Spleen (tissue), 11 donors: ENCODE results near the gene SLC1A2. TPM values are rescaled to one million over a fixed set of nuclear protein-coding genes. Genes with fewer than 3 reads are reported as not detected.

Experiments
- DNase-seq: peaks from one replicate; pipeline ENCODE4 v3.0.0-alpha.2; 2020
- H3K27ac ChIP-seq, 8 donors: fragments of 200-600 bp; sonication (generic) in 7 of 8; 1 replicate in 4 of 8; 2 replicates in 4 of 8; pipeline versions ENCODE4 v1.5.0 to v1.8.0; 2016 to 2021; ENCODE audit warnings: inconsistent platforms in 4 of 8, mild to moderate bottlenecking in 4 of 8, moderate library complexity in 1 of 8
- H3K27me3 ChIP-seq, 7 donors: fragments of 200-600 bp; sonication (generic) in 6 of 7; replicated peaks in 1 of 7; 1 replicate in 4 of 7; 2 replicates in 3 of 7; pipeline versions ENCODE4 v1.5.0 to v1.8.0; 2016 to 2021; ENCODE audit warnings: inconsistent platforms in 3 of 7, mild to moderate bottlenecking in 1 of 7
- H3K36me3 ChIP-seq, 6 donors: fragments of 200-600 bp; sonication (generic) in 5 of 6; 1 replicate in 4 of 6; 2 replicates in 2 of 6; pipeline versions ENCODE4 v1.5.0 to v1.8.0; 2016 to 2021; ENCODE audit warnings: inconsistent platforms in 2 of 6
- H3K4me1 ChIP-seq, 6 donors: fragments of 200-600 bp; sonication (generic) in 5 of 6; 1 replicate in 3 of 6; 2 replicates in 3 of 6; pipeline versions ENCODE4 v1.5.0 to v1.8.0; 2016 to 2021; ENCODE audit warnings: inconsistent platforms in 3 of 6
- H3K4me3 ChIP-seq, 8 donors: fragments of 200-600 bp; sonication (generic) in 7 of 8; 1 replicate in 4 of 8; 2 replicates in 4 of 8; pipeline versions ENCODE4 v1.5.0 to v1.8.0; 2016 to 2021; ENCODE audit warnings: inconsistent platforms in 4 of 8, mild to moderate bottlenecking in 4 of 8, moderate library complexity in 2 of 8
- H3K9me3 ChIP-seq, 8 donors: fragments of 200-600 bp; sonication (generic) in 7 of 8; 1 replicate in 4 of 8; 2 replicates in 4 of 8; pipeline versions ENCODE4 v1.5.0 to v1.8.0; 2016 to 2021; ENCODE audit warnings: inconsistent platforms in 4 of 8
- CTCF ChIP-seq, 11 experiments: fragments of 200-600 bp in 7 of 11; fragments of 450-650 bp in 4 of 11; sonication (generic) in 4 of 11; IDR thresholded peaks in 8 of 11; conservative IDR thresholded peaks in 3 of 11; 1 replicate in 7 of 11; 2 replicates in 4 of 11; pipeline versions ENCODE4 v1.4.0 to v1.8.0; 2016 to 2021; ENCODE audit warnings: antibody characterized with exemption in 11 of 11, inconsistent platforms in 4 of 11, mild to moderate bottlenecking in 1 of 11
- POLR2A ChIP-seq, 3 donors: fragments of 450-650 bp; IDR thresholded peaks; one replicate each; pipeline ENCODE4 v1.5.1; 2017; ENCODE audit warnings: antibody characterized with exemption in 3 of 3, mild to moderate bottlenecking in 1 of 3
- POLR2AphosphoS5 ChIP-seq, 3 donors: sonication (generic); formaldehyde crosslinking; IDR thresholded peaks; one replicate each; pipeline ENCODE4 v1.5.1; 2017; ENCODE audit warnings: antibody characterized with exemption in 3 of 3
- WGBS, 5 donors: extraction: QIAGEN DNeasy Blood & Tissue Kit in 3 of 5; methylation state at CpG; one replicate each; pipeline versions ENCODE4 v1.1.5 to v1.1.7; 2013 to 2018; 5-methylcytosine and 5-hydroxymethylcytosine counted together
- intact Hi-C: fragments of 100-400 bp; cut with DNase I; formaldehyde crosslinking; loops from one replicate; pipeline ENCODE4 v1.15.0; 2023; ENCODE audit warnings: low total_unique reads
- polyA plus RNA-seq, 3 donors: library from polyadenylated mRNA; stranded (reverse); fragments of 200-250 nt; gene quantifications; one replicate each; pipeline ENCODE4 v1.2.1, GENCODE V29; 2013
- total RNA-seq, 7 donors: library from RNA; depleted of rRNA in 3 of 7; stranded (reverse); fragments of >200 nt in 3 of 7; fragmentation: NEBNext Ultra II Directional in 4 of 7; extraction: Animal tissue kit (Norgen Biotek cat#: 25700) in 4 of 7; gene quantifications; one replicate each; pipeline versions ENCODE4 v1.1.0 to v1.2.1, GENCODE V29; 2016 to 2021
- donor health status: healthy with polysubstance abuse.
- donor health status: DM: no; HTN: no; CAD: no; lungs with moderate emphysema.
- donor health status: DM: no; HTN: no; CAD: no.
- donor health status: Bipolar disorder and iron deficiency.
- donor health status: healthy.
- donor health status: DM: no; HTN: no; CAD: no.
- donor health status: DM: yes; HTN: yes; CAD: no.

Gene SLC1A2
- total and polyA plus RNA-seq, 10 donors, result 0.26 to 3.8 (median 0.93) TPM

- no peaks in the 10 kb centered on the region for H3K36me3 ChIP-seq
- H3K9me3 ChIP-seq, result peaks cover 0 to 6% (median 0%) of the 10 kb centered on the region in 8 donors
- no peaks in the 10 kb centered on the region for H3K27me3 ChIP-seq
- no peak overlapping the region for H3K4me3 ChIP-seq
- no peak for DNase-seq
- intact Hi-C loops, result no loop called here
- peaks cover 0 to 14% (median 0%) of the 10 kb centered on the region in 6 donors for H3K4me1 ChIP-seq
- no peak for TF ChIP-seq POLR2AphosphoS5 (IDR thresholded peaks at IDR 0.05)
- TF ChIP-seq CTCF (IDR thresholded peaks at IDR 0.05 in 8 of 11, conservative IDR thresholded peaks at IDR 0.05 in 3 of 11), result no peak
- no peak for TF ChIP-seq POLR2A (IDR thresholded peaks at IDR 0.05)
- H3K27ac ChIP-seq, result no peak overlapping the region
- WGBS, 5 donors, result 79 to 93% (median 90%) methylated on average over 5 of the region's 5 CpGs
Observed at GRCh38 chr11:35365395-35365794, 54.0 kb downstream of the SLC1A2 start.

GRCh38 chr11:35363854-35364780 lies 55.2 kb downstream of the SLC1A2 start:
- Histone ChIP-seq H3K9me3 (peaks cover 0 to 6% (median 0%) of the 10 kb centered on the region in 8 donors), H3K4me3 (no peak overlapping the region), H3K27ac (no peak overlapping the region), H3K4me1 (peaks cover 0 to 14% (median 0%) of the 10 kb centered on the region in 6 donors), H3K36me3 (no peaks in the 10 kb centered on the region), H3K27me3 (no peaks in the 10 kb centered on the region)
- intact Hi-C loops, result no loop called here
- 67 to 86% (median 80%) methylated on average over 2 of the region's 2 CpGs for whole genome bisulfite sequencing, 5 donors
- DNase-seq, result no peak
- TF ChIP-seq POLR2AphosphoS5 (IDR thresholded peaks at IDR 0.05) (peak in 1 of 3 donors; percentile 16), POLR2A (IDR thresholded peaks at IDR 0.05) (no peak), CTCF (IDR thresholded peaks at IDR 0.05 in 8 of 11, conservative IDR thresholded peaks at IDR 0.05 in 3 of 11) (no peak)

- peaks cover 0 to 14% (median 0%) of the 10 kb centered on the region in 6 donors for H3K4me1 ChIP-seq
- peaks cover 0 to 6% (median 0%) of the 10 kb centered on the region in 8 donors for H3K9me3 ChIP-seq
- H3K27me3 ChIP-seq, result no peaks in the 10 kb centered on the region
- 51 to 67% (median 55%) methylated on average over 5 of the region's 5 CpGs for WGBS, 5 donors
- H3K36me3 ChIP-seq, result no peaks in the 10 kb centered on the region
- TF ChIP-seq POLR2A (IDR thresholded peaks at IDR 0.05) (no peak), CTCF (IDR thresholded peaks at IDR 0.05 in 8 of 11, conservative IDR thresholded peaks at IDR 0.05 in 3 of 11) (no peak), POLR2AphosphoS5 (IDR thresholded peaks at IDR 0.05) (no peak)
- no peak overlapping the region for H3K27ac ChIP-seq
- intact Hi-C loops, result no loop called here
- no peak for DNase-seq
- no peak overlapping the region for H3K4me3 ChIP-seq
Observed at GRCh38 chr11:35363246-35363801, 56.0 kb downstream of the SLC1A2 start.

- TF ChIP-seq POLR2A (IDR thresholded peaks at IDR 0.05), result no peak
- TF ChIP-seq CTCF (IDR thresholded peaks at IDR 0.05 in 8 of 11, conservative IDR thresholded peaks at IDR 0.05 in 3 of 11), result no peak
- TF ChIP-seq POLR2AphosphoS5 (IDR thresholded peaks at IDR 0.05), result no peak
- Histone ChIP-seq H3K9me3 (peaks cover 0 to 6% (median 0%) of the 10 kb centered on the region in 8 donors), H3K4me3 (no peak overlapping the region), H3K27ac (no peak overlapping the region), H3K4me1 (peaks cover 0 to 14% (median 0%) of the 10 kb centered on the region in 6 donors), H3K36me3 (no peaks in the 10 kb centered on the region), H3K27me3 (no peaks in the 10 kb centered on the region)
- DNase-seq, result no peak
- WGBS, 5 donors, result 87 to 96% (median 95%) methylated on average over 2 of the region's 2 CpGs
- intact Hi-C loops, result no loop called here
Observed at GRCh38 chr11:35362521-35362980, 56.8 kb downstream of the SLC1A2 start.
